PFSK-1 (cell line): ENCODE data around the gene PIAS4.

Source experiments
- FOXP2 ChIP-seq: optimal IDR thresholded peaks from 2 replicates; pipeline ENCODE3; 2011; ENCODE audit warnings: borderline replicate concordance, control low read depth, inconsistent platforms; ENCODE audit not compliant: insufficient read depth; ENCODE audit errors: extremely low read length, extremely low read depth
- POLR2AphosphoS5 ChIP-seq: IDR thresholded peaks from 2 replicates; pipeline ENCODE4 v1.6.1; 2012; ENCODE audit warnings: low read depth, mild to moderate bottlenecking, control low read depth, low read length, moderate library complexity
- REST ChIP-seq, 2 experiments: IDR thresholded peaks; 2 replicates each; pipeline versions ENCODE4 v1.6.1 to v1.8.0; 2011 to 2012; ENCODE audit warnings: low read depth in 2 of 2, low read length in 2 of 2, control low read depth in 1 of 2, inconsistent platforms in 1 of 2, mild to moderate bottlenecking in 1 of 2, moderate library complexity in 1 of 2; ENCODE audit not compliant: insufficient read depth in 1 of 2
- SIN3A ChIP-seq: IDR thresholded peaks from 2 replicates; pipeline ENCODE4 v1.6.1; 2012; ENCODE audit warnings: mild to moderate bottlenecking, low read length, moderate library complexity, borderline replicate concordance; ENCODE audit not compliant: insufficient read depth
- TAF1 ChIP-seq: IDR thresholded peaks from 2 replicates; pipeline ENCODE4 v1.6.1; 2012; ENCODE audit warnings: low read length, control low read depth, borderline replicate concordance; ENCODE audit not compliant: insufficient read depth

PIAS4 gene

DNA sequence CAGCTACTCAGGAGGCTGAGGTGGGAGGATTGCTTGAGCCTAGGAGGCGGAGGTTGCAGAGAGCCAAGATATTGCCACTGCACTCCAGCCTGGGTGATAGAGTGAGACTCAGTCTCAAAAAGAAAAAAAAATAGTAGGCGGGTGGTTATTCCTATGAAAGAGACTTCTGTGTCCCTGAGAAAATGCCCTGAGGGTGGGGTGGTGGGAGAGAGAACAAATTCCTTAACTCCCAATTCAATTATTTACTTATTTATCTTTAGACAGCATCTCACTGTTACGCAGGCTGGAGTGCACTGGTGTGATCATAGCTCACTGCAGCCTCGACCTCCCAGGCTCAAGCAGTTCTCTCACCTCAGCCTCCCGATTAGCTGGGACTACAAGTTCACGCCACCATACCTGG, 11.9 kb upstream of the PIAS4 start:
- no peak for TF ChIP-seq TAF1
- TF ChIP-seq SIN3A: no peak
- TF ChIP-seq REST (IDR thresholded peaks at IDR 0.05; ENCODE audit: insufficient read depth in 1 of 2, low read depth in 2 of 2, low read length in 2 of 2): no peak
- TF ChIP-seq FOXP2: no peak
- no peak for TF ChIP-seq POLR2AphosphoS5

GRCh38 chr19:4007836-4008539, 452 bp downstream of the PIAS4 start:
- 0 out of 2 replicates have a peak, but pooled peaks have one; percentile 23 for TF ChIP-seq TAF1
- no peak for TF ChIP-seq FOXP2

- TF ChIP-seq SIN3A: no peak
These were observed 2.7 kb downstream of the PIAS4 start for GRCh38 chr19:4009990-4010807.

DNA sequence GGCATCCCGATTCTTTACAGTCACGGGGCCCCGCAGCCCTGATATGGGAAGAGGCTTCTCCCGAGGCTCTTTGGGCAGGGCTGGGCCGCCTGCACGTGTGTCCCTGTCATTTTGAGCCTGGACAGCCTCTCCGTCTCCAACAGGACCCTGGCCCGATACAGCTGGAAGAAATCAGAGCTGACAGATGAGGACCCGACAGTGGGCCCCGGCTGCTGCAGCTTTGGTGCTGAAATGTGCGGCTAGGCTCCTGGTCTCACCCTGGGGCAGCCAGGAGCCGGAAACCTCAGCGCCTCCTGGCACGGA, 3.2 kb downstream of the PIAS4 start:
- TF ChIP-seq REST (IDR thresholded peaks at IDR 0.05; ENCODE audit: insufficient read depth in 1 of 2, low read depth in 2 of 2, low read length in 2 of 2) (no peak), FOXP2 (no peak), TAF1 (no peak), POLR2AphosphoS5 (no peak), SIN3A (no peak)

GRCh38 chr19:4012092-4012974, 4.8 kb downstream of the PIAS4 start:
- no peak for TF ChIP-seq FOXP2
- TF ChIP-seq TAF1: no peak
- no peak for TF ChIP-seq REST (IDR thresholded peaks at IDR 0.05; ENCODE audit: insufficient read depth in 1 of 2, low read depth in 2 of 2, low read length in 2 of 2)
- TF ChIP-seq SIN3A: no peak
- no peak for TF ChIP-seq POLR2AphosphoS5

DNA sequence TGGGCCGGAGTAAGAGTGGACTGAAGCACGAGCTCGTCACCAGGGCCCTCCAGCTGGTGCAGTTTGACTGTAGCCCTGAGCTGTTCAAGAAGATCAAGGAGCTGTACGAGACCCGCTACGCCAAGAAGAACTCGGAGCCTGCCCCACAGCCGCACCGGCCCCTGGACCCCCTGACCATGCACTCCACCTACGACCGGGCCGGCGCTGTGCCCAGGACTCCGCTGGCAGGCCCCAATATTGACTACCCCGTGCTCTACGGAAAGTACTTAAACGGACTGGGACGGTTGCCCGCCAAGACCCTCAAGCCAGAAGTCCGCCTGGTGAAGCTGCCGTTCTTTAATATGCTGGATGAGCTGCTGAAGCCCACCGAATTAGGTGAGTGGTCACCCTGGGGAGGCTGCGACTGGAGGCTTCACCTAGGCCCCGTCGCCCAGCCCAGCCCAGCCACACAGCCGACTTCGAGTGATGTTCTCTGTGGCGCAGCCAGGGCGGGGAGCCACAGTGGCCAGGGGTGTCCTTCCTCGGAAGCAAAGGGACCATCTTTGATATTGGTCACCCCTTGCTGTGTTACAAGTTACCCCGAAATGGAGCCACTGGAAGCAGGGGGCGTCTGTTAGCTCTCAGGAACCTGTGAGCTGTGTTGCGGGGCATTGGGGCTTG, 5.6 kb downstream of the PIAS4 start:
- no peak for TF ChIP-seq REST (IDR thresholded peaks at IDR 0.05; ENCODE audit: insufficient read depth in 1 of 2, low read depth in 2 of 2, low read length in 2 of 2)
